Astrocyte of the spinal cord (primary cell): ENCODE results near the gene RAB35.

Source experiments
- DNase-seq: peaks from one replicate; pipeline ENCODE4 v3.0.0; 2011; ENCODE audit warnings: low read depth, low spot score
- H3K4me3 ChIP-seq: 2 replicates; pipeline ENCODE4 v1.5.1; 2011; ENCODE audit warnings: low read depth, mild to moderate bottlenecking, low read length, moderate library complexity
- in situ Hi-C: cut with HindIII; loops from 2 replicates; pipeline ENCODE4 v1.10.0; 2017; ENCODE audit warnings: low sequenced_read_pairs
- TF ChIP-seq, protein P1 (sequence below): IDR thresholded peaks from 2 replicates; pipeline ENCODE4 v1.5.1; 2012; ENCODE audit warnings: low read depth, mild to moderate bottlenecking, low read length, inconsistent platforms

The RAB35 gene

DNA sequence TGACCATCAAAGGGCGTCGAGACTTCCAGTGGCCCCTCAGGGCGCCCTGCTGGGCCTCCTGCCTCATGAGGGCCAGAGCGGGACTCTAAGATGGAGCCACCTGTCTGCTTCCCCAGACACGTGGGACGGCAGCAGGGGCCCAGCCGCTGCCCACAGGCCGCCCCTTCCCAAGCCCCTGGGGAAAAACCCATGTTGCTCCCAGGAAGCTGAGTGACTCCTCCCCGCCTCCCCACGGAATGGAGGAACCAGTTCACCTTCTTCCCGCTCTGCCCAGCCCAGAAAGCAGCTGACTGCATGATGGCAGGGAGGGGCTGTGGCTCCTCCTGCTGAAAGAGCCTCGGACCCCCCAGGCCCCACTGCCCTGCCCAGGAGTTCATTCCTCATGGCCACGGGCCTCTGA is 14.9 kb downstream of the RAB35 start:
- no peak overlapping the region for H3K4me3 ChIP-seq
- in situ Hi-C loops: no loop called here
- TF ChIP-seq, protein P1, sequence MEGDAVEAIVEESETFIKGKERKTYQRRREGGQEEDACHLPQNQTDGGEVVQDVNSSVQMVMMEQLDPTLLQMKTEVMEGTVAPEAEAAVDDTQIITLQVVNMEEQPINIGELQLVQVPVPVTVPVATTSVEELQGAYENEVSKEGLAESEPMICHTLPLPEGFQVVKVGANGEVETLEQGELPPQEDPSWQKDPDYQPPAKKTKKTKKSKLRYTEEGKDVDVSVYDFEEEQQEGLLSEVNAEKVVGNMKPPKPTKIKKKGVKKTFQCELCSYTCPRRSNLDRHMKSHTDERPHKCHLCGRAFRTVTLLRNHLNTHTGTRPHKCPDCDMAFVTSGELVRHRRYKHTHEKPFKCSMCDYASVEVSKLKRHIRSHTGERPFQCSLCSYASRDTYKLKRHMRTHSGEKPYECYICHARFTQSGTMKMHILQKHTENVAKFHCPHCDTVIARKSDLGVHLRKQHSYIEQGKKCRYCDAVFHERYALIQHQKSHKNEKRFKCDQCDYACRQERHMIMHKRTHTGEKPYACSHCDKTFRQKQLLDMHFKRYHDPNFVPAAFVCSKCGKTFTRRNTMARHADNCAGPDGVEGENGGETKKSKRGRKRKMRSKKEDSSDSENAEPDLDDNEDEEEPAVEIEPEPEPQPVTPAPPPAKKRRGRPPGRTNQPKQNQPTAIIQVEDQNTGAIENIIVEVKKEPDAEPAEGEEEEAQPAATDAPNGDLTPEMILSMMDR: no peak
- no peak for DNase-seq

DNA sequence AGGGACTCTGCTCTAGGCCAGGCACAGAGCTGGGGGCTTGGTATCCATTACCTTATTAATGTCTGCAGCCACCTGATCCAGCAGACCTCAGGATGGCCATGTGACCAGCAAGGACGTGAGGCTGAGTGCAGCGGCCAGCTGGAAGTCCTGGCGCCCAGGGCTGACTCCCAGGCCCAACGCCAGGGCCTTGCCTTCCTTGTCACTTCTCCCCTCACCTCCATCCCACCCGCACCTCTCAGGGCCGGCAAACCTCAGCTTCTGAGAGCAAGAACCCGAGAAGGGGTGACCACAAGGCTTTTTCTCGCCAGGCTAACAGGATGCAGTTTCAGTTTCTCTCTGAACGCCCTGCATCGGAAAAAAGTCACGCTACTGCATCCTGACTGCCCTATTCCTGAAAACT is 15.4 kb downstream of the RAB35 start:
- TF ChIP-seq, protein P1: no peak
- DNase-seq: no peak
- in situ Hi-C loops: no loop called here
- H3K4me3 ChIP-seq: no peak overlapping the region

DNA sequence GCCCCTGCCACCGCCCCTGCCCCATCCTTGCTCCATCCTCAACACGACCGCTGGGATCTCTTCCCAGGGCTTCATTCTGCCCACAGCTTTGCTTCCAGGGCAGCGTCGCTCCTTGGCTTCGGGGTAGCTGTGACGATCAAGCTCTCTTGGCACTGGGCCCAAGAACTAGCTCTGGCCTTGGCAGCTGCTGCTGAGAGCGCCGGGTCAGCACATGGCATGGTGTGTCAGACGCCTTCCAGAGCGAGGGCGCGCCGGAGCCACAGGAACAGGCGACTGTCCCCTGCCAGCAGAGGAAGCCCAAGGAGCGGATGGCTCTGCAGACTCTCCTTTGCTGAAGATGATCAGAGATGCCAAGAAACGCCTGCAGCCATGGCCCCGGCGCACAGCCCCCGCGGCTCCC is 15.9 kb downstream of the RAB35 start:
- no peak overlapping the region for H3K4me3 ChIP-seq
- TF ChIP-seq, protein P1: no peak
- DNase-seq: peak; percentile 50
- in situ Hi-C loops: no loop called here

DNA sequence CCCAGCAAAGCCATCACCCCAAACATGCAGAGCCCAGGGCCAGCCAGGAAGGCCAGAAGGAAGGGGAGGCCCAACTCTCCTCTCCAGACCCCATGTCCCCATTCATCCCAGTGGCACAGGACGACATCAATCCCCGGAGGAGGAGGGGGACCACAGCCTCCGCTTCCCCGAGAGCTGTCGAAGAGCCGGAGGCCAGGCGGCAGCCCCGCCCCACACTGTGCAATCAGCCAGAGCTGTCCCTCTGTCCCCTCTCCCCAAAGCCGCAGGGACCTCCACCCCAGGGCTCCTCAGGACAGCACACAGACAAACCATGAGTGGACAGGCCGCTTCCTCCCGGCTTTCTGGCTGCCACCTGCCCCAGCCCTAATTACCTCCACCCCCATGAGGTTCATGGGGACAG is 16.8 kb downstream of the RAB35 start:
- no peak overlapping the region for H3K4me3 ChIP-seq
- in situ Hi-C loops: no loop called here
- DNase-seq: no peak
- TF ChIP-seq, protein P1: no peak

DNA sequence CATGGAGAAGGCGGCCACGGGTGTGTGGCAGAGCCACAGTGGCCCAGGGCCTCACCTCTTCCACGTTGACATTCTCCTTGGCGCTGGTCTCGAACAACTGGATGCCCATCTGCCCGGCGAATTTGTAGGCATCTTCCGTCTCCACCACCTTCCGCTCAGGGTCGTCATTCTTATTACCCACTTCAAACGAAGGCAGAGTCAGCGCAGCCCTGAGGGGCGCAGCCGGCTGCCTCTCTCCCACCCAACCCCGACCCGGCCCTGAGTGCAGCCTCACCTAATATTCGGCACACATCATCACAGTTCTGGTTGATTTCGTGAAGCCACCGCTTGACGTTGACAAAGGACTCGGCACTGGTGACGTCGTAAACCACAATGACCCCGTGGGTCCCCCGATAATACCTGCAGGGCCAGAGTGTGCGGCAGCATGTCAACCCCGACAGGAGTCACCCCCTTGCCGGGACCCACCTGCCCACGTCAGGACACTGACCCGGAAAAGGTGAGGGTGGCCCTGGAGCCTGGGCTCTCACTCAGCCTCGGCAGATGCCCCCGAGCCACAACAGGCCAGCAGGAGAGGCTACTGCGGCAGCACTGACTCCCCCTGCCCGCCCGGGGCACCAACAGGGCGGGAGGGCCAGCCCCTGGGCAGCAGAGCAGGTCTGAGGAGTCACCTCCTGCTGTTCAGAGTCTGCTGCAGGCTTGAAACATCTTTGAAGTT is 17.6 kb downstream of the RAB35 start:
- in situ Hi-C loops: no loop called here
- no peak overlapping the region for H3K4me3 ChIP-seq
- TF ChIP-seq, protein P1: no peak
- DNase-seq: no peak

DNA sequence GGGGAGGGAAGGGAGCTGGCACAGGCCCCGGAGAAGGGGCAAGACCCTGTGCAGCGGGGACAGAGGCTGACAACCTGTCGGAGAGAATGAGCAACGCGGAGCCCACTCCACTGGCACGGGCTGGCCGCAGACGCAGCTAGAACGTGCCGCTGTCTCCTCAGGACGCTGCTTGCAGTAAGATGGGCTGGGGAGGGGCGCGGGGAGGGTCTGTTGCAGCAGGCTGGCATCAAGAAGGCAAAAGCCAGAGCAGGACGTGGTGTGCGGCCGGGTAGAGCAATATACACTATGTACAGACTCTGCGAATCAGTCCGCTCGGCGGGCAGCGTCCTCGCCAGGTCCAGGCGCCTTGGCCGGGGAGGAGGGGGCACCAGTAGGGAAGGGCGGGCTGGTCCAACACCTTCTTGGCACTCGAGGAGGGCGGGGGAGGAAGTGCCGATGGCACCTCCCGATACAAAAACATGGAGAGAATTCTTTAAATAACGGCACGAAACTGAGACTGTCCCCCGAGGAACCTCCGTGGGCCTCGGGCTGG is 19.8 kb downstream of the RAB35 start:
- TF ChIP-seq, protein P1: no peak
- in situ Hi-C loops: no loop called here
- no peak overlapping the region for H3K4me3 ChIP-seq
- no peak for DNase-seq
